HepG2 (cell line): ENCODE data around the gene VPS54. TPM values are rescaled to one million over a fixed set of nuclear protein-coding genes. Genes with fewer than 3 reads are reported as not detected.

Source experiments
- ATAC-seq: fragments of 200-7000 bp; cut with Tn5 transposase; 3 replicates; pipeline ENCODE4 v1.9.1; 2020; ENCODE audit warnings: mild to moderate bottlenecking, moderate library complexity
- BruUV-seq: library from RNA; stranded (reverse); fragments of 400-500 nt; replicated peaks from 2 replicates; lab custom pipeline; 2021; lab: Mats Ljungman, UMichigan
- CTCF ChIA-PET: fragments of 300-600 bp; formaldehyde crosslinking; extraction: SDS; loops from one replicate; lab custom pipeline; 2021; ENCODE audit warnings: low total read pairs, inconsistent platforms, low intra/inter-chr PET ratio; lab: Yijun Ruan, JAX
- POLR2A ChIA-PET: fragments of 350-600 bp; sonication (Branson Sonifier 250); formaldehyde crosslinking; loops from one replicate; lab custom pipeline; 2020; ENCODE audit warnings: antibody characterized with exemption, inconsistent platforms; lab: Yijun Ruan, JAX
- DNase-seq: peaks from one replicate; pipeline ENCODE4 v3.0.0-alpha.2; 2015; ENCODE audit warnings: low spot score
- FAIRE-seq: peaks from 3 replicates; lab custom pipeline; 2011; peaks lifted over from hg19 to GRCh38; lab: Jason Lieb, UNC
- H2AFZ ChIP-seq: one replicate; pipeline ENCODE4 v1.6.1; 2011; ENCODE audit warnings: low read length, inconsistent platforms
- H3K27ac ChIP-seq: fragments of 300-600 bp; 3 replicates; pipeline ENCODE4 v1.8.0; 2011; ENCODE audit warnings: mixed run types, mild to moderate bottlenecking, mixed read lengths, low read length, inconsistent platforms; ENCODE audit not compliant: insufficient read depth; ENCODE audit errors: extremely low read length
- H3K27me3 ChIP-seq, 2 experiments: fragments of 200-600 bp in 1 of 2; 2 replicates in 1 of 2; 3 replicates in 1 of 2; pipeline versions ENCODE4 v1.6.0 to v1.8.0; 2011; ENCODE audit warnings: low read length in 2 of 2, mild to moderate bottlenecking in 2 of 2, moderate library complexity in 2 of 2, inconsistent platforms in 1 of 2; ENCODE audit not compliant: insufficient read depth in 2 of 2, control insufficient read depth in 1 of 2
- H3K36me3 ChIP-seq, 2 experiments: fragments of 200-600 bp in 1 of 2; replicated peaks in 1 of 2; 2 replicates in 1 of 2; 3 replicates in 1 of 2; pipeline versions ENCODE4 v1.5.1 to v1.8.0; 2011; ENCODE audit warnings: low read length in 2 of 2, inconsistent platforms in 1 of 2; ENCODE audit not compliant: insufficient read depth in 2 of 2, control insufficient read depth in 1 of 2
- H3K4me1 ChIP-seq: 2 replicates; pipeline ENCODE4 v1.5.1; 2012; ENCODE audit warnings: low read length, inconsistent platforms; ENCODE audit not compliant: insufficient read depth
- H3K4me2 ChIP-seq: 2 replicates; pipeline ENCODE4 v1.6.0; 2011; ENCODE audit warnings: low read depth, low read length, inconsistent platforms
- H3K4me3 ChIP-seq, 3 experiments: fragments of 200-600 bp in 1 of 3; sonication (generic), shearing (Covaris generic) in 1 of 3; replicated peaks in 1 of 3; 2 replicates each; pipeline ENCODE4 v1.5.1; 2011 to 2016; ENCODE audit warnings: low read length in 3 of 3, inconsistent platforms in 2 of 3, low read depth in 2 of 3, mild to moderate bottlenecking in 2 of 3, control low read depth in 1 of 3, mixed read lengths in 1 of 3; ENCODE audit not compliant: insufficient read depth in 1 of 3
- H3K79me2 ChIP-seq: one replicate; pipeline ENCODE4 v1.6.1; 2011; ENCODE audit warnings: low read length, inconsistent platforms; ENCODE audit not compliant: insufficient read depth
- H3K9ac ChIP-seq: 2 replicates; pipeline ENCODE4 v1.6.0; 2011; ENCODE audit warnings: mild to moderate bottlenecking, low read depth, low read length, inconsistent platforms; ENCODE audit not compliant: insufficient read depth
- H3K9me3 ChIP-seq: 2 replicates; pipeline ENCODE4 v1.5.1; 2012; ENCODE audit warnings: mild to moderate bottlenecking, low read length
- H4K20me1 ChIP-seq: 2 replicates; pipeline ENCODE4 v1.6.0; 2011; ENCODE audit warnings: inconsistent platforms, mild to moderate bottlenecking, low read length, moderate library complexity; ENCODE audit not compliant: insufficient read depth
- ARNT2 ChIP-seq: sonication (generic); formaldehyde crosslinking; IDR thresholded peaks from 2 replicates; pipeline ENCODE4 v1.8.0; 2022; ENCODE audit warnings: mild to moderate bottlenecking, low read depth, missing genetic modification reagents, moderate library complexity
- CREBL2 ChIP-seq: sonication (generic); formaldehyde crosslinking; IDR thresholded peaks from 2 replicates; pipeline ENCODE4 v1.8.1; 2023; ENCODE audit warnings: missing genetic modification reagents, mild to moderate bottlenecking, borderline replicate concordance
- EED ChIP-seq: sonication (generic); formaldehyde crosslinking; IDR thresholded peaks from 2 replicates; pipeline ENCODE4 v1.5.0; 2020; ENCODE audit warnings: mild to moderate bottlenecking, missing genetic modification reagents
- ETV5 ChIP-seq: IDR thresholded peaks from 2 replicates; pipeline ENCODE4 v1.6.1; 2018; ENCODE audit warnings: missing biosample characterization, missing genetic modification reagents, inconsistent platforms, borderline replicate concordance
- HNF4G ChIP-seq, 2 experiments: sonication (generic) in 1 of 2; formaldehyde crosslinking in 1 of 2; IDR thresholded peaks; 2 replicates each; pipeline versions ENCODE4 v1.4.0 to v1.6.1; 2011 to 2020; ENCODE audit warnings: borderline replicate concordance in 2 of 2, low read depth in 2 of 2, mild to moderate bottlenecking in 2 of 2, low read length in 1 of 2, missing genetic modification reagents in 1 of 2, moderate library complexity in 1 of 2
- HNRNPUL1 ChIP-seq: fragments of 200-400 bp; formaldehyde crosslinking; IDR thresholded peaks from 2 replicates; pipeline ENCODE4 v1.6.1; 2017; ENCODE audit warnings: low read depth, mild to moderate bottlenecking, low read length, moderate library complexity
- KLF9 ChIP-seq: IDR thresholded peaks from 2 replicates; pipeline ENCODE4 v1.6.1; 2016; ENCODE audit warnings: low read depth
- NFIB ChIP-seq: sonication (generic); formaldehyde crosslinking; IDR thresholded peaks from 2 replicates; pipeline ENCODE4 v1.9.0; 2021; ENCODE audit warnings: missing genetic modification reagents, mild to moderate bottlenecking, borderline replicate concordance
- PAX8 ChIP-seq: sonication (generic); formaldehyde crosslinking; IDR thresholded peaks from 2 replicates; pipeline ENCODE4 v1.8.0; 2022; ENCODE audit warnings: mild to moderate bottlenecking, missing genetic modification reagents, borderline replicate concordance
- SAP130 ChIP-seq: IDR thresholded peaks from 2 replicates; pipeline ENCODE4 v1.6.1; 2016; ENCODE audit warnings: low read depth
- SRSF4 ChIP-seq: fragments of 200-400 bp; formaldehyde crosslinking; IDR thresholded peaks from one replicate; pipeline ENCODE4 v1.6.1; 2018; ENCODE audit warnings: mild to moderate bottlenecking, low read depth, low read length, moderate library complexity; ENCODE audit not compliant: poor library complexity, severe bottlenecking
- ZNF543 ChIP-seq: sonication (generic); formaldehyde crosslinking; IDR thresholded peaks from 2 replicates; pipeline ENCODE4 v1.4.0; 2020; ENCODE audit warnings: mild to moderate bottlenecking, missing genetic modification reagents
- ZNF605 ChIP-seq: sonication (generic); formaldehyde crosslinking; IDR thresholded peaks from 2 replicates; pipeline ENCODE4 v1.8.0; 2022; ENCODE audit warnings: mild to moderate bottlenecking, missing genetic modification reagents
- ZNF609 ChIP-seq: sonication (generic); formaldehyde crosslinking; IDR thresholded peaks from 2 replicates; pipeline ENCODE4 v1.4.0; 2020; ENCODE audit warnings: mild to moderate bottlenecking, missing genetic modification reagents, borderline replicate concordance
- ZNF713 ChIP-seq: sonication (generic); formaldehyde crosslinking; IDR thresholded peaks from 2 replicates; pipeline ENCODE4 v1.4.0; 2020; ENCODE audit warnings: mild to moderate bottlenecking, missing genetic modification reagents
- ZSCAN21 ChIP-seq: sonication (generic); formaldehyde crosslinking; IDR thresholded peaks from 2 replicates; pipeline ENCODE4 v1.8.0; 2022; ENCODE audit warnings: mild to moderate bottlenecking, missing genetic modification reagents, moderate library complexity, borderline replicate concordance
- WGBS: methylation state at CpG from one replicate; pipeline ENCODE4 v1.1.6; 2017; ENCODE audit warnings: low lambda C conversion rate; 5-methylcytosine and 5-hydroxymethylcytosine counted together
- in situ Hi-C: cut with HindIII; loops from 2 replicates; pipeline ENCODE4 v1.10.0; 2017; ENCODE audit warnings: low pct_unique_long_range_greater_than_20kb; ENCODE audit not compliant: extremely low pct_ligation_motif_present
- intact Hi-C: fragments of 100-400 bp; cut with micrococcal nuclease; formaldehyde crosslinking; loops from one replicate; pipeline ENCODE4 v1.10.0; 2022; ENCODE audit not compliant: unreplicated experiment
- polyA plus RNA-seq, 8 experiments: library from polyadenylated mRNA; depleted of rRNA in 3 of 8; stranded (reverse) in 7 of 8; unstranded in 1 of 8; fragments of >200 nt; fragmentation: Illumina TruSeq in 4 of 8; extraction: Trizol in 4 of 8; gene quantifications; 2 replicates each; pipeline versions ENCODE4 v1.2.1 to v1.2.3, GENCODE V29; 2011 to 2016; ENCODE audit warnings: low read depth in 4 of 8, missing spikeins in 1 of 8, mixed read lengths in 1 of 8; ENCODE audit not compliant: insufficient read depth in 1 of 8
- total RNA-seq, 5 experiments: library from RNA; depleted of rRNA; stranded (reverse); fragments of >200 nt; fragmentation: Illumina TruSeq; extraction: Trizol; gene quantifications; 2 replicates each; pipeline ENCODE4 v1.2.3, GENCODE V29; 2016; ENCODE audit warnings: low read depth in 1 of 5

The VPS54 gene
- total and polyA plus RNA-seq, 2 of the 13 experiments (the other 11 are each of a cell fraction or from before 2014, with no cell fraction given) = 64.7 to 77.5 TPM

GRCh38 chr2:64052463-64053241 is 33.4 kb upstream of the VPS54 start:
- no peak for ATAC-seq
- TF ChIP-seq ETV5 (CRISPR knock-in tag) (no peak), ZNF713 (CRISPR knock-in tag) (no peak), PAX8 (no peak), KLF9 (CRISPR knock-in tag) (no peak), ZSCAN21 (no peak), EED (CRISPR knock-in tag) (no peak), HNRNPUL1 (no peak), ZNF543 (CRISPR knock-in tag) (no peak), NFIB (CRISPR knock-in tag) (no peak), SRSF4 (no peak), HNF4G (IDR thresholded peaks at IDR 0.05; ENCODE audit: borderline replicate concordance, low read depth, low read length) (no peak), HNF4G (CRISPR knock-in tag; IDR thresholded peaks at IDR 0.05; ENCODE audit: borderline replicate concordance, low read depth) (no peak), ARNT2 (CRISPR knock-in tag) (no peak), ZNF609 (CRISPR knock-in tag) (no peak), CREBL2 (CRISPR knock-in tag) (no peak), ZNF605 (CRISPR knock-in tag) (no peak), SAP130 (no peak)
- TF ChIP-seq, all 625 proteins: peak for 0
- ChIA-PET POLR2A (no interaction called here), CTCF (no interaction called here)
- intact Hi-C loops (no loop called here), in situ Hi-C loops (loop anchor here (10.0 kb wide), 1 partner anchor 432 kb away; no protein-coding TSS in a partner anchor)
- H3K9ac ChIP-seq = no peak overlapping the region
- no peak overlapping the region for H3K27ac ChIP-seq
- no peak overlapping the region for H3K4me2 ChIP-seq
- DNase-seq (no peak), FAIRE-seq (no peak)
- no peak overlapping the region for H2AFZ ChIP-seq
- no peaks in the 10 kb centered on the region for H3K36me3 ChIP-seq
- 0 out of 5 replicates have a peak, but pooled peaks cover 0 to 2% of the 10 kb centered on the region in 2 experiments for H3K27me3 ChIP-seq
- no peaks in the 10 kb centered on the region for H4K20me1 ChIP-seq
- H3K79me2 ChIP-seq = no peaks in the 10 kb centered on the region
- no peak overlapping the region for H3K4me3 ChIP-seq
- H3K4me1 ChIP-seq = peaks cover 10% of the 10 kb centered on the region
- WGBS = 86% methylated on average over 3 of the region's 3 CpGs
- no TSS peak for BruUV-seq
- no peaks in the 10 kb centered on the region for H3K9me3 ChIP-seq
